Measurements from ENCODE around the gene MRPS31.

MRPS31 gene

DNA sequence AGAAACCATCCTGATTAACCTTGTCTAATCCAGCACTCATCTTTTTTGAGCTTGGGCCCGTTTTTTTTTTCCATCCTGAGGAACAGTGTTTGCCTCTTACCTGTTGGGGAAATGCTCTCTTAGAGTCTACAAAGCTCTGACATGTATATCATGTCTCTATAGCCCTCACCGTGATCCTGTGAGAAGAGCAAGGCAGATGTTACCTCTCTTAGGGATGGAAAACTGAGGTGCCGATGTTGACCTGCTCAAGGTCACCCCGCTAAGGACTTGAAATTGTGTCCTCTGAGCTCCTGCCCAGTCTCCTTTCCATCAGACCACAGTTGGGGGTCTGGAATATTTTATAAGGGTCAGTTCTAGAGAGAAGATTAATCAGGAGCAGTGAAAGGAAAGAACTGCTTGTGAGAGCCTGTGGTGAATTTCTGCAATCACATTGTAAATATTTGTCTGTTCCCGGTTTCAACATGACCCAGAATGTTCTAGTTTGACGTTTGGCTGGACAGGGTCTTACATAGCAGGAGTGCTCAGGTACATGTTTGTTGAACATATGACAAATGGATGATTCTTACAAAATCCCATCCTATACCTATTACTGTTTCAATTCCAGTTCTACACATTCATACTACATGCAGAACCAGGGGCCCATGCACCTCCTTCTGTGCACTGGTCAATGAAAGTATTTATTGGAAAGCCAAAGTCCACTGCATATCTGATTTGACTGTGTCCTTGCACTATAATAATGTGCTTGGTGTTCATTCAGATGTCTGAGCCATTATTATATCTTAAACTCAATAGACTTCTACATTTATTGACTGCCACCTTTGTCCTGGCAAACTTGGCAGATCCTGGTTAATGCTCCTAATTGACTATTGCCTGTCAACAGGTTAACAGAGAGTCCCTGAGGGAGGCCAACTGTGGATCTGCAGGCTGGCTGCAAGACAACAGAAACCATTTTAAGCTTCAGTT is 30.5 kb upstream of the MRPS31 start:
- Histone ChIP-seq H3K27ac (no peak overlapping the region), H3K36me3 (no peaks in the 10 kb centered on the region), H3K9me3 (ENCODE audit: severe bottlenecking) (no peaks in the 10 kb centered on the region), H3K27me3 (ENCODE audit: insufficient read depth, low read depth, severe bottlenecking) (no peaks in the 10 kb centered on the region), H3K4me3 (ENCODE audit: low read depth, low read length) (no peak overlapping the region)
- TF ChIP-seq, protein P1, sequence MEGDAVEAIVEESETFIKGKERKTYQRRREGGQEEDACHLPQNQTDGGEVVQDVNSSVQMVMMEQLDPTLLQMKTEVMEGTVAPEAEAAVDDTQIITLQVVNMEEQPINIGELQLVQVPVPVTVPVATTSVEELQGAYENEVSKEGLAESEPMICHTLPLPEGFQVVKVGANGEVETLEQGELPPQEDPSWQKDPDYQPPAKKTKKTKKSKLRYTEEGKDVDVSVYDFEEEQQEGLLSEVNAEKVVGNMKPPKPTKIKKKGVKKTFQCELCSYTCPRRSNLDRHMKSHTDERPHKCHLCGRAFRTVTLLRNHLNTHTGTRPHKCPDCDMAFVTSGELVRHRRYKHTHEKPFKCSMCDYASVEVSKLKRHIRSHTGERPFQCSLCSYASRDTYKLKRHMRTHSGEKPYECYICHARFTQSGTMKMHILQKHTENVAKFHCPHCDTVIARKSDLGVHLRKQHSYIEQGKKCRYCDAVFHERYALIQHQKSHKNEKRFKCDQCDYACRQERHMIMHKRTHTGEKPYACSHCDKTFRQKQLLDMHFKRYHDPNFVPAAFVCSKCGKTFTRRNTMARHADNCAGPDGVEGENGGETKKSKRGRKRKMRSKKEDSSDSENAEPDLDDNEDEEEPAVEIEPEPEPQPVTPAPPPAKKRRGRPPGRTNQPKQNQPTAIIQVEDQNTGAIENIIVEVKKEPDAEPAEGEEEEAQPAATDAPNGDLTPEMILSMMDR (IDR thresholded peaks at IDR 0.05; ENCODE audit: low read depth, low read length) = no peak
- DNase-seq = no peak

DNA sequence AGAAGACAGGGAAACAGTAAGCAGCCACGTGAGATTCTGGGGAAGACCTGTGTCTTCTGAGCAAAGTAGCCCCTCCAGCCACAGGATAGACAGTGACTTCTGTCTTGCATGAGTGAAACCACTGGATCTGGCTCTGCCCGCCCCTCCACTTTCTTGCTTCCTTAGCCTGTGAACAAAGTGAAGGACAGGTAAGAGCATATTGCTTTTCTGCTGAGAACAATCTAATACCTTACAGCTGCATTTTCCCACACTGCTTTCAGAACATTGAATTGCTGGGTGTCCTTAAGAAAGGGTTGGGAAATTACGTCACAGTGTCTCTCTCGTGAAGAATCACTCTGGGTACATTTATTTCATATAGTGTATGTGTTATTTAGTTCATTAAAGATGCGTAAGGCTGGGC is 29.6 kb upstream of the MRPS31 start:
- DNase-seq = no peak
- no peaks in the 10 kb centered on the region for H3K36me3 ChIP-seq

DNA sequence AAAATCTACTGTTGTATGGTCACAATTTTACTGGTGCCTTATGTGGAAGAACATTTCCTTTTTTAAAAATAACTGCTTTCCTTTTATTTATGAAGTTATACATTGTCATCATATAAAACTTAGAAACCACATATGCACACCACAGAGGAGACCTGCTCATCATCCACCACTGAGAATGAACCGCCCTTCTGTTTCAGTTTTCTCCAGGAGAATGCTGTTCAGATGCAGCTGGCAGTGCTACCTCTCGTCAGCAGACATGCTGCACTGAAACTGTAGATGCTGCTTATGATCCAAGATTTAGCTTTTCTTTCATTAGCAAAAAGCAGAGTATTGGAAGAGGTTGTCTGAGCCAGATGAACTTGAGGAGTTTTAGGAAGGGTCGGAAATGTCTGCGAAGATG is 28.5 kb upstream of the MRPS31 start:
- Histone ChIP-seq H3K4me3 (ENCODE audit: low read depth, low read length) (no peak overlapping the region), H3K36me3 (no peaks in the 10 kb centered on the region)
- TF ChIP-seq, protein P1 (IDR thresholded peaks at IDR 0.05; ENCODE audit: low read depth, low read length) = no peak

More for the DNA sequence above, 29.6 kb upstream of the MRPS31 start:
- H3K27ac ChIP-seq = no peak overlapping the region
- H3K27me3 ChIP-seq (ENCODE audit: insufficient read depth, low read depth, severe bottlenecking) = no peaks in the 10 kb centered on the region
- no peaks in the 10 kb centered on the region for H3K9me3 ChIP-seq (ENCODE audit: severe bottlenecking)
- TF ChIP-seq, protein P1 (IDR thresholded peaks at IDR 0.05; ENCODE audit: low read depth, low read length) = no peak
- no peak overlapping the region for H3K4me3 ChIP-seq (ENCODE audit: low read depth, low read length)

DNA sequence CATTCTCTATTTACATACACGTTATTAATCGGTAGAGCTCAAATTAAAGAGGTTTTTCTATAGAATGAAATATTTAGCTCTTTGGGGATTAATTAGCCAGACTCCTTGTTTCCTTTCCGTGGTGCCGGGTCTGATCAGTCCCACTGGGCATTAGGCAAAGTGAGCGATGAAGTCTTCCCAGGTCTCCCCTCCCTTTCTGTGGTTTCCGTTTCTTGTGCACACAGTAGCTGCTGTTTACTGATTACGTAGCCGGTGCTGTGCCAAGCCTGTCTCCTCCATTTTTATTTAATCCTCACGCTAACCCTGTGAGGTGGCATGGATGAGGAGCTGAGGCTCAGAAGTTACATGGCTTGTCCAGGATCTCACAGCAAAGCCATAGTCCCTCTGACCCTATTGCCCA is 27.4 kb upstream of the MRPS31 start:
- no peak for DNase-seq
- no peaks in the 10 kb centered on the region for H3K36me3 ChIP-seq
- H3K27me3 ChIP-seq (ENCODE audit: insufficient read depth, low read depth, severe bottlenecking) = no peaks in the 10 kb centered on the region
- H3K4me3 ChIP-seq (ENCODE audit: low read depth, low read length) = no peak overlapping the region
- TF ChIP-seq, protein P1 (IDR thresholded peaks at IDR 0.05; ENCODE audit: low read depth, low read length) = no peak
- no peaks in the 10 kb centered on the region for H3K9me3 ChIP-seq (ENCODE audit: severe bottlenecking)
- no peak overlapping the region for H3K27ac ChIP-seq

More for the DNA sequence above, 28.5 kb upstream of the MRPS31 start:
- H3K27me3 ChIP-seq (ENCODE audit: insufficient read depth, low read depth, severe bottlenecking) = no peaks in the 10 kb centered on the region
- H3K9me3 ChIP-seq (ENCODE audit: severe bottlenecking) = no peaks in the 10 kb centered on the region
- no peak overlapping the region for H3K27ac ChIP-seq
- no peak for DNase-seq

DNA sequence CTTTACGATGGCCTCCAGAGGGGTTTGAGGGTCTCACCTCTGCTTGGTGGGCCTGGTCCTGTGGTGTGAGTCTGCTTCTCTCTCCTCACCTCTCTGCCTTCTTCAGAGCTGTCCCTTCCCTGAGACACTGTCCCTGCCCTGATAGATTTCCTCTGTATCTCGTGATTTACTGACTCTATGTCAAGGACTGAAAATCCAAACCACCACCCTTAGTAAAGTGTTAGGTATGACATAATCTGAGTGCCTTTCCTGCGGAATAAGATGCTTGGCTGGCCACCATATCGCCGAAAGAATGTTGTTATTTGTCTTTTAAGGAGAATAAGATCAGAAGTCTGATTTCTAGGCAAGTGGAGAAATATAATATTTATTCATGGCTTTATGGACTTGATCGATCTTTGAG is 25.7 kb upstream of the MRPS31 start:
- Histone ChIP-seq H3K36me3 (no peaks in the 10 kb centered on the region), H3K4me3 (ENCODE audit: low read depth, low read length) (no peak overlapping the region), H3K27me3 (ENCODE audit: insufficient read depth, low read depth, severe bottlenecking) (no peaks in the 10 kb centered on the region), H3K9me3 (ENCODE audit: severe bottlenecking) (no peaks in the 10 kb centered on the region), H3K27ac (no peak overlapping the region)
- TF ChIP-seq, protein P1 (IDR thresholded peaks at IDR 0.05; ENCODE audit: low read depth, low read length) = no peak
- DNase-seq = no peak

Measured in WERI-Rb-1 (cell line).